OCI-LY1 (cell line): ENCODE measurements around the gene CBX6.

Source experiments
- CTCF ChIP-seq: fragments of 200-600 bp; sonication (generic), shearing (Covaris generic); IDR thresholded peaks from 2 replicates; pipeline ENCODE4 v1.5.1; 2017; ENCODE audit warnings: mild to moderate bottlenecking, antibody characterized with exemption, low read length, moderate library complexity, mixed read lengths
- EZH2 ChIP-seq: fragments of 200-600 bp; sonication (generic), shearing (Covaris generic); IDR thresholded peaks from 2 replicates; pipeline ENCODE4 v1.8.0; 2017; ENCODE audit warnings: borderline replicate concordance, mixed run types, mild to moderate bottlenecking, antibody characterized with exemption, low read length, moderate library complexity, mixed read lengths

- no peak for TF ChIP-seq CTCF
- TF ChIP-seq EZH2 = no peak
Observed at GRCh38 chr22:38881997-38882879, 10.2 kb upstream of the CBX6 start.
